Body of pancreas (tissue), 4 donors: ENCODE results near the gene RBM38. TPM values are rescaled to one million over a fixed set of nuclear protein-coding genes. Genes with fewer than 3 reads are reported as not detected.
"Not testable (repeated sequence)": the region's sequence is repeated elsewhere in the genome, so short reads cannot be mapped to it uniquely, and the experiment has no call there.

Experiments used
- ATAC-seq: fragments of 150-250 bp; one replicate; pipeline ENCODE4 v1.9.1; 2016
- DNase-seq, 4 donors: peaks; one replicate each; pipeline ENCODE4 v3.0.0-alpha.2; 2019
- H3K27ac ChIP-seq, 4 donors: fragments of 200-600 bp; sonication (generic); 1 replicate in 3 of 4; 2 replicates in 1 of 4; pipeline versions ENCODE4 v1.5.1 to v1.6.1; 2016 to 2019; ENCODE audit warnings: mild to moderate bottlenecking in 1 of 4, mixed read lengths in 1 of 4, moderate library complexity in 1 of 4
- H3K27me3 ChIP-seq, 2 donors: fragments of 200-600 bp; sonication (generic); one replicate each; pipeline ENCODE4 v1.6.0; 2016; ENCODE audit warnings: mild to moderate bottlenecking in 1 of 2
- H3K36me3 ChIP-seq, 2 donors: fragments of 200-600 bp; sonication (generic); replicated peaks in 1 of 2; 2 replicates each; pipeline ENCODE4 v1.5.1; 2016; ENCODE audit warnings: low read depth in 2 of 2; ENCODE audit not compliant: insufficient read depth in 1 of 2
- H3K4me1 ChIP-seq: fragments of 200-600 bp; sonication (generic); one replicate; pipeline ENCODE4 v1.6.0; 2016
- H3K4me3 ChIP-seq, 2 donors: fragments of 200-600 bp; sonication (generic); 1 replicate in 1 of 2; 2 replicates in 1 of 2; pipeline ENCODE4 v1.5.1; 2016 to 2019
- H3K9me3 ChIP-seq, 3 donors: fragments of 200-600 bp; sonication (generic); 1 replicate in 2 of 3; 2 replicates in 1 of 3; pipeline ENCODE4 v1.5.1; 2016
- POLR2A ChIP-seq, 3 donors: fragments of 450-650 bp; IDR thresholded peaks; one replicate each; pipeline ENCODE4 v1.6.1; 2016; ENCODE audit warnings: antibody characterized with exemption in 3 of 3, mild to moderate bottlenecking in 2 of 3
- WGBS, 2 donors: methylation state at CpG; one replicate each; pipeline ENCODE4 v1.1.5; 2017; 5-methylcytosine and 5-hydroxymethylcytosine counted together
- intact Hi-C: fragments of 100-400 bp; cut with DNase I; formaldehyde crosslinking; loops from one replicate; pipeline ENCODE4 v1.15.1; 2023
- total RNA-seq, 2 donors: library from RNA; depleted of rRNA; stranded (reverse); fragments of >200 nt; gene quantifications; one replicate each; pipeline ENCODE4 v1.1.0, GENCODE V29; 2016
- TF ChIP-seq, protein P1 (sequence below), 7 experiments: fragments of 450-650 bp in 4 of 7; fragments of 200-600 bp in 3 of 7; sonication (generic) in 3 of 7; IDR thresholded peaks; one replicate each; pipeline ENCODE4 v1.5.1; 2016 to 2019; ENCODE audit warnings: antibody characterized with exemption in 7 of 7

RBM38 gene
- total RNA-seq, 2 donors from 2014 or later: 5.6 to 12.7 TPM

- WGBS, 2 donors: 73 to 88% methylated on average over 7 of the region's 7 CpGs
- Histone ChIP-seq H3K36me3 (no peaks in the 10 kb centered on the region), H3K27me3 (no peaks in the 10 kb centered on the region), H3K4me1 (peaks cover 21% of the 10 kb centered on the region), H3K27ac (no peak overlapping the region), H3K9me3 (no peaks in the 10 kb centered on the region), H3K4me3 (no peak overlapping the region)
- DNase-seq: peak in 1 of 4 donors; percentile 45
- intact Hi-C loops: no loop called here
- no peak for TF ChIP-seq POLR2A (IDR thresholded peaks at IDR 0.05)
- TF ChIP-seq, protein P1, sequence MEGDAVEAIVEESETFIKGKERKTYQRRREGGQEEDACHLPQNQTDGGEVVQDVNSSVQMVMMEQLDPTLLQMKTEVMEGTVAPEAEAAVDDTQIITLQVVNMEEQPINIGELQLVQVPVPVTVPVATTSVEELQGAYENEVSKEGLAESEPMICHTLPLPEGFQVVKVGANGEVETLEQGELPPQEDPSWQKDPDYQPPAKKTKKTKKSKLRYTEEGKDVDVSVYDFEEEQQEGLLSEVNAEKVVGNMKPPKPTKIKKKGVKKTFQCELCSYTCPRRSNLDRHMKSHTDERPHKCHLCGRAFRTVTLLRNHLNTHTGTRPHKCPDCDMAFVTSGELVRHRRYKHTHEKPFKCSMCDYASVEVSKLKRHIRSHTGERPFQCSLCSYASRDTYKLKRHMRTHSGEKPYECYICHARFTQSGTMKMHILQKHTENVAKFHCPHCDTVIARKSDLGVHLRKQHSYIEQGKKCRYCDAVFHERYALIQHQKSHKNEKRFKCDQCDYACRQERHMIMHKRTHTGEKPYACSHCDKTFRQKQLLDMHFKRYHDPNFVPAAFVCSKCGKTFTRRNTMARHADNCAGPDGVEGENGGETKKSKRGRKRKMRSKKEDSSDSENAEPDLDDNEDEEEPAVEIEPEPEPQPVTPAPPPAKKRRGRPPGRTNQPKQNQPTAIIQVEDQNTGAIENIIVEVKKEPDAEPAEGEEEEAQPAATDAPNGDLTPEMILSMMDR (IDR thresholded peaks at IDR 0.05): no peak
- no peak for ATAC-seq
These were observed 38.5 kb downstream of the RBM38 start for GRCh38 chr20:57429580-57430200.

DNA sequence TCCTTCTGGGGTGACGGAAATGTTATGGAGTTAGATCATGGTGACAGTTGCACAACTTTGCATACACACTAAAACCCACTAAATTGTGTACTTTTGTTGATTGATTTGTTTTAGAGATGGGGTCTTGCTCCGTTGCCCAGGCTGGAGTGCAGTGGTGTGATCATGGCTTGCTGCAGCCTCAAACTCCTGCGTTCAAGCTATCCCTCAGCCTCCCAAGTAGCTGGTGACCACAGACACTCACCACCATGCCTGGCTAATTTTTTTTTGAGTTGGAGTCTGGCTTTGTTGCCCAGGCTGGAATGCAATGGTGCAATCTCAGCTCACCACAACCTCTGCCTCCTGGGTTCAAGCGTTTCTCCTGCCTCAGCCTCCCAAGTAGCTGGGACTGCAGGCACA lies 39.0 kb downstream of the RBM38 start:
- H3K9me3 ChIP-seq, H3K4me3 ChIP-seq, ATAC-seq, H3K27me3 ChIP-seq, DNase-seq, intact Hi-C loops, H3K36me3 ChIP-seq, H3K27ac ChIP-seq: not testable (repeated sequence)
- 78 to 87% methylated on average over 4 of the region's 4 CpGs for WGBS, 2 donors
- H3K4me1 ChIP-seq: peaks cover 26% of the 10 kb centered on the region

GRCh38 chr20:57431539-57431835 lies 40.3 kb downstream of the RBM38 start:
- DNase-seq: no peak
- H3K36me3 ChIP-seq: no peaks in the 10 kb centered on the region
- intact Hi-C loops: no loop called here

DNA sequence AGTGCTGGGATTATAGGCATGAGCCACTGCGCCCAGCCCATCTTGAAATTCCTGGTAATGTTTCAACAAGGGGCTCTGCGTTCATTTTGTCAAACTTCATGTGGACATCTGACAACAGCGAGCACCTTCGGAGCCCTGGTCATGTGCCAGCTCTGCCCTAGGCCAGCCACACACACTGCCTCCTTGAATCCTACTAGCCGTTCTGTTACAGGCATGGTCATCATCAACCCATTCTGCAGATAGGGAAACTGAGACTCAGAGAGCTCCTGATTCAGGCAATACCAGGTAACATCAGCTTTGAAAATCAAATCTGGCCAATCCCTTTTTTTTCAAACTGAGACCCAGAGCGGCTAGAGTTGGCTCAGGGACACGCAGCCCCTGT lies 41.3 kb downstream of the RBM38 start:
- Histone ChIP-seq H3K4me1 (peaks cover 40% of the 10 kb centered on the region), H3K27ac (no peak overlapping the region), H3K9me3 (no peaks in the 10 kb centered on the region), H3K36me3 (no peaks in the 10 kb centered on the region), H3K27me3 (no peaks in the 10 kb centered on the region), H3K4me3 (no peak overlapping the region)
- no peak for ATAC-seq
- TF ChIP-seq, protein P1 (IDR thresholded peaks at IDR 0.05): no peak
- TF ChIP-seq POLR2A (IDR thresholded peaks at IDR 0.05): no peak
- WGBS, 2 donors: 85 to 88% methylated on average over 7 of the region's 7 CpGs
- intact Hi-C loops: no loop called here
- DNase-seq: no peak

More at GRCh38 chr20:57431539-57431835, 40.3 kb downstream of the RBM38 start:
- Histone ChIP-seq H3K9me3 (no peaks in the 10 kb centered on the region), H3K27ac (no peak overlapping the region), H3K27me3 (no peaks in the 10 kb centered on the region), H3K4me3 (no peak overlapping the region), H3K4me1 (peaks cover 38% of the 10 kb centered on the region)
- 72 to 85% methylated on average over 4 to 5 of the region's 5 CpGs for WGBS, 2 donors
- ATAC-seq: no peak
- TF ChIP-seq POLR2A (IDR thresholded peaks at IDR 0.05): no peak
- TF ChIP-seq, protein P1 (IDR thresholded peaks at IDR 0.05): no peak

GRCh38 chr20:57432862-57433491 lies 41.8 kb downstream of the RBM38 start:
- Histone ChIP-seq H3K9me3 (no peaks in the 10 kb centered on the region), H3K27me3 (no peaks in the 10 kb centered on the region), H3K4me1 (peaks cover 43% of the 10 kb centered on the region), H3K36me3 (no peaks in the 10 kb centered on the region), H3K4me3 (no peak overlapping the region), H3K27ac (no peak overlapping the region)
- DNase-seq: peak in 2 of 4 donors; percentile 56 to 57
- TF ChIP-seq, protein P1 (IDR thresholded peaks at IDR 0.05): no peak
- TF ChIP-seq POLR2A (IDR thresholded peaks at IDR 0.05): no peak
- no peak for ATAC-seq
- WGBS, 2 donors: 50 to 76% methylated on average over 9 to 13 of the region's 13 CpGs
- intact Hi-C loops: no loop called here
